ENCODE data around the gene APOD.

APOD gene

DNA sequence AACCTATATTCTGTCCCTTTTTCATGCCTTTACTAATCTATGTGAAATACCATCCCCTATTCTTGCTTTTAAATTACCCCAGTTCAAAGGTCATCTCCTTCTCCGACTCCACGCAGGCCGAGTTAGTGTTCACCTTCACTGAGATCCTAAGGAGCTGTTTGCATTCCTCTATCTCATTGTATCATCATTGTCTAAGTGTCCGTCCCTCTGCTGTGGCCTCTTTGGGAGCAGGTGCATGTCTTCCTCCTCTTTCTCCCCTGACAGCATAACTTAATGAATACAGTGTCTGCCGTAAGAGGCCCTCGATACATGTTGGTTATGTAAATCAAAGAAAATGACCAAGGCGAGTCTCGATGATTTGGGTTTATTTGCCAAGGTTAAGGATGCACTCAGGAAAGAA lies 35.7 kb downstream of the APOD start:
- Histone ChIP-seq H3K27me3 (peaks cover 36% of the 10 kb centered on the region), H3K4me3 (ENCODE audit: low read depth in 1 of 2, low read length in 1 of 2) (no peak overlapping the region), H3K27ac (no peak overlapping the region), H3K36me3 (no peaks in the 10 kb centered on the region), H3K9me3 (no peaks in the 10 kb centered on the region), H3K4me1 (ENCODE audit: control insufficient read depth in 1 of 2, insufficient read depth in 1 of 2, low read depth in 1 of 2, low read length in 1 of 2) (peaks cover 35 to 50% of the 10 kb centered on the region in 2 experiments)
- no peak for TF ChIP-seq CTCF (IDR thresholded peaks at IDR 0.05)

GRCh38 chr3:195546130-195546560 lies 37.6 kb downstream of the APOD start:
- Histone ChIP-seq H3K27ac (no peak overlapping the region), H3K4me3 (ENCODE audit: low read depth in 1 of 2, low read length in 1 of 2) (no peak overlapping the region), H3K36me3 (no peaks in the 10 kb centered on the region), H3K27me3 (peaks cover 36% of the 10 kb centered on the region), H3K4me1 (ENCODE audit: control insufficient read depth in 1 of 2, insufficient read depth in 1 of 2, low read depth in 1 of 2, low read length in 1 of 2) (peaks cover 49 to 61% of the 10 kb centered on the region in 2 experiments), H3K9me3 (no peaks in the 10 kb centered on the region)
- TF ChIP-seq CTCF (IDR thresholded peaks at IDR 0.05) = no peak

DNA sequence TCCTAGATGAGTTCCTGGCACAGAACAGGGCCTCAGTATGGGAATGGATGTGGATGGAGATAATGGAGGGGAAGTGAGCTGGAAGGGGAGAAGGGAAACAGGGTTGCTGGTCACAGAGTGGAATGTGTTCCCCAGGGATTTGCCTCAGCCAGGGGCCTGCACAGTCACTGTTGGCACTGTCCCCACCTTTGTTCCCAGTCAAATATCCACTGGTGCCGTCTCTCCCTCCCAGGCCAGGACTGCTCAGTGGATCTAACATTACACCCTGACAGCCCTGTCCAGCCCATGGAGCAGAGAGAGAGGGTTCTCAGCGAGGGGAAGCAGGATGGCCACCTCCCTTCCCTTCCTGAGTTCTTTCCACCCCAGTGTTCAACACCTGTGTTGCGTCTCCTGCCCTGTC lies 39.1 kb downstream of the APOD start:
- Histone ChIP-seq H3K9me3 (no peaks in the 10 kb centered on the region), H3K27ac (no peak overlapping the region), H3K4me1 (ENCODE audit: control insufficient read depth in 1 of 2, insufficient read depth in 1 of 2, low read depth in 1 of 2, low read length in 1 of 2) (peaks cover 47 to 61% of the 10 kb centered on the region in 2 experiments), H3K4me3 (ENCODE audit: low read depth in 1 of 2, low read length in 1 of 2) (no peak overlapping the region), H3K27me3 (peaks cover 36% of the 10 kb centered on the region), H3K36me3 (no peaks in the 10 kb centered on the region)
- no peak for TF ChIP-seq CTCF (IDR thresholded peaks at IDR 0.05)

DNA sequence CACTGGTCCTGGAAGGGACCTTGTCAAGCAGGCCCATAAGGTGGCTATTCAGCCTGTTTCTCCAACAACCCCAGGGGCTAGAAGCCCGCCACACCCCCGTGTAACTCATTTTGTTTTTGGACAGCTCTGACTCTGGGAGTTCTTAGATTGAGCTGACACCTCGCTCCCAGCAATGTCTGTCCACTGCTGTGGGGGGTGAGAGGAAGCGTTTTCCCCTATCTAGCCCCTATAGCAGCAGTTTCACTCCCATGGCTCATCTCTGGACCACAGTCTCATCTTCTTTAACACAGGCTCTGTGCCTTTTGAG lies 39.6 kb downstream of the APOD start:
- Histone ChIP-seq H3K9me3 (no peaks in the 10 kb centered on the region), H3K27me3 (peaks cover 36% of the 10 kb centered on the region), H3K36me3 (no peaks in the 10 kb centered on the region), H3K4me1 (ENCODE audit: control insufficient read depth in 1 of 2, insufficient read depth in 1 of 2, low read depth in 1 of 2, low read length in 1 of 2) (peaks cover 43 to 61% of the 10 kb centered on the region in 2 experiments), H3K27ac (no peak overlapping the region), H3K4me3 (ENCODE audit: low read depth in 1 of 2, low read length in 1 of 2) (no peak overlapping the region)
- TF ChIP-seq CTCF (IDR thresholded peaks at IDR 0.05) = no peak

DNA sequence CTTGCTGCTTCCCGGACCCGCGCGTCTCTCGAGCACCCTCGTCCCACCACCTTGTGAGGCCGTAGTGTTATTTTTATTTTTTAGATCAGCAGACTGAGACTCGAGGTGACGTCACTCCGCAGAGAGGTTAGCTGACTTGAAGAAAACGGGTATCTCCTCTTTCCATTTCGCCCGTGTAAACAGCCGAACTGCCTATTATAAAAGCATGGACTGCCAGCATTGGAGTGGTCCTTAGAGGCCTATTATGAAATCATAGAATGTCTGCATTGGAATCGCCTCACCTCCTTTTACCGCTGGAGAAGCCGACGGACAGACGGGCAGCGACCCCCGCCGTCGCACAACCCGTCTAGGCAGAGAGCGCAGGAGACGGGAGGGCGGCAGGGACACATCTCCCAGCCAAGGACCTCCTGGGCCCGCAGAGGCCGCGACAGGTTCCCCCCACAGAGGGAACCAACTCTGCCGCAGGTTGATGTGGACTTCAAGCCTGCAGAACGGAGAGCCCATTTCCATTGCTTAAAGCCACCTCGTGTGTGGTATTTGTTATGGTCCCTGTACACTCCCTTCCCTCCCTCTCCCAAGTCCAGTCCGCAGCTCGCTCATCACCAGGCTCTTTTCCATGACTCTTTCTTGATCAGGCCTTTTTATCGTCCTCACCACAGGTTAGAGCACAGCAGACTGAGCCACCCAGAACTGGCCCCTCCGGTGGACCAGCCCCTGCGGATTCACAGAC lies 40.1 kb downstream of the APOD start:
- Histone ChIP-seq H3K9me3 (no peaks in the 10 kb centered on the region), H3K36me3 (no peaks in the 10 kb centered on the region), H3K4me1 (ENCODE audit: control insufficient read depth in 1 of 2, insufficient read depth in 1 of 2, low read depth in 1 of 2, low read length in 1 of 2) (peaks cover 38 to 61% of the 10 kb centered on the region in 2 experiments), H3K27me3 (peaks cover 36% of the 10 kb centered on the region), H3K27ac (peak overlapping the region; percentile 94), H3K4me3 (ENCODE audit: low read depth in 1 of 2, low read length in 1 of 2) (peak overlapping the region; percentile 81 to 91)
- no peak for TF ChIP-seq CTCF (IDR thresholded peaks at IDR 0.05)
